Activated CD8-positive, alpha-beta T cell treated with anti-CD3 and anti-CD28 coated beads, Interleukin-2, amount 10 ng/mL, durations not matched to agents 7 days and 5 days (primary cell): ENCODE data around the gene CASTOR2. TPM values are rescaled to one million over a fixed set of nuclear protein-coding genes. Genes with fewer than 3 reads are reported as not detected.
"Not testable (repeated sequence)": the region's sequence is repeated elsewhere in the genome, so short reads cannot be mapped to it uniquely, and the experiment has no call there.

Experiments
- ATAC-seq: fragments of 150-1000 bp; cut with Tn5 transposase; one replicate; pipeline ENCODE4 v1.10.0; 2021; ENCODE audit warnings: moderate library complexity
- CTCF ChIA-PET: fragments of 350-600 bp; sonication (Branson Sonifier 250); formaldehyde crosslinking; loops from one replicate; lab custom pipeline; 2021; ENCODE audit warnings: antibody characterized with exemption; lab: Charles Lee
- POLR2A ChIA-PET: fragments of 350-600 bp; sonication (Branson Sonifier 250); formaldehyde crosslinking; loops from one replicate; lab custom pipeline; 2021; ENCODE audit warnings: antibody characterized with exemption; lab: Charles Lee
- DNase-seq: peaks from one replicate; pipeline ENCODE4 v3.0.0-alpha.2; 2020
- H3K27ac Mint-ChIP-seq: one replicate; pipeline ENCODE4 v1.8.0; 2021; ENCODE audit warnings: mild to moderate bottlenecking, mixed read lengths
- H3K27me3 Mint-ChIP-seq: one replicate; pipeline ENCODE4 v1.8.0; 2021; ENCODE audit warnings: low read depth, mixed read lengths
- H3K36me3 Mint-ChIP-seq: one replicate; pipeline ENCODE4 v1.8.0; 2021; ENCODE audit warnings: low read depth, mixed read lengths
- H3K4me1 Mint-ChIP-seq: one replicate; pipeline ENCODE4 v1.8.0; 2021; ENCODE audit warnings: low read depth, mixed read lengths
- H3K4me3 Mint-ChIP-seq: one replicate; pipeline ENCODE4 v1.8.0; 2021; ENCODE audit warnings: mild to moderate bottlenecking, mixed read lengths
- H3K9me3 Mint-ChIP-seq: one replicate; pipeline ENCODE4 v1.8.0; 2022; ENCODE audit warnings: mixed read lengths; ENCODE audit not compliant: insufficient read depth
- total RNA-seq, 2 experiments: library from RNA; stranded (reverse); gene quantifications; one replicate each; pipeline ENCODE4 v1.2.3, GENCODE V29; 2021

The CASTOR2 gene
- total RNA-seq, 2 experiments from 2014 or later = 3.3 to 4.4 TPM

- H3K27ac Mint-ChIP-seq = no peak overlapping the region
- peaks cover 53% of the 10 kb centered on the region for H3K36me3 Mint-ChIP-seq
- POLR2A ChIA-PET = no interaction called here
- no peak overlapping the region for H3K4me3 Mint-ChIP-seq
- no peaks in the 10 kb centered on the region for H3K27me3 Mint-ChIP-seq
- CTCF ChIA-PET = interaction anchor here (1.5 kb wide), 1 partner anchor 8 kb away, joined by 3 read pairs; the partner anchor contains the start of gene RCC1L
- H3K9me3 Mint-ChIP-seq = no peaks in the 10 kb centered on the region
- DNase-seq (no peak), ATAC-seq (no peak)
- H3K4me1 Mint-ChIP-seq = no peaks in the 10 kb centered on the region
These were observed 100.3 kb downstream of the CASTOR2 start for GRCh38 chr7:75064801-75065200.

- Mint-ChIP-seq H3K4me3 (no peak overlapping the region), H3K36me3 (peaks cover 49% of the 10 kb centered on the region), H3K9me3 (no peaks in the 10 kb centered on the region), H3K27ac (no peak overlapping the region), H3K27me3 (no peaks in the 10 kb centered on the region), H3K4me1 (peaks cover under 1% of the 10 kb centered on the region)
- ATAC-seq (no peak), DNase-seq (no peak)
- ChIA-PET POLR2A (no interaction called here), CTCF (no interaction called here)
These were observed 102.0 kb downstream of the CASTOR2 start for GRCh38 chr7:75066521-75066920.

- peak overlapping the region; percentile 97 for H3K27ac Mint-ChIP-seq
- H3K27me3 Mint-ChIP-seq = no peaks in the 10 kb centered on the region
- peaks cover 14% of the 10 kb centered on the region for H3K4me1 Mint-ChIP-seq
- H3K4me3 Mint-ChIP-seq = peak overlapping the region; percentile 97
- CTCF ChIA-PET = interaction anchor here (0.9 kb wide), 1 partner anchor 9 kb away, joined by 3 read pairs; no protein-coding TSS in a partner anchor
- H3K36me3 Mint-ChIP-seq = peaks cover 19% of the 10 kb centered on the region
- no peaks in the 10 kb centered on the region for H3K9me3 Mint-ChIP-seq
- no peak for ATAC-seq
- POLR2A ChIA-PET = interaction anchor here (0.6 kb wide), 2 partner anchors 688 to 1739 kb away, joined by 3 read pairs; no protein-coding TSS in a partner anchor
- DNase-seq = no peak
These were observed 108.4 kb downstream of the CASTOR2 start for GRCh38 chr7:75072981-75073283.

- DNase-seq, H3K27me3 Mint-ChIP-seq, ATAC-seq, CTCF ChIA-PET, POLR2A ChIA-PET, H3K9me3 Mint-ChIP-seq: not testable (repeated sequence)
- peaks cover 16% of the 10 kb centered on the region for H3K36me3 Mint-ChIP-seq
- H3K4me3 Mint-ChIP-seq = peak overlapping the region; percentile 97
- peaks cover 14% of the 10 kb centered on the region for H3K4me1 Mint-ChIP-seq
- peak overlapping the region; percentile 91 for H3K27ac Mint-ChIP-seq
These were observed 109.7 kb downstream of the CASTOR2 start for GRCh38 chr7:75074262-75074641.

Other genes with a start within 250 kb of the CASTOR2 start
- 1 to 10 TPM; 3.0 to 3.1 TPM for gene NCF1, start 190.7 kb upstream of the CASTOR2 start, total RNA-seq
- 10 to 100 TPM in 1 of 2 experiments, 1 to 10 TPM in 1; 8.3 to 10.8 TPM for gene GTF2IRD2, start 113.1 kb upstream of the CASTOR2 start, total RNA-seq
- gene RCC1L, start 109.1 kb downstream of the CASTOR2 start, total RNA-seq = 10 to 100 TPM; 40.8 to 42.9 TPM
- gene GTF2IRD2B, start 127.9 kb downstream of the CASTOR2 start, total RNA-seq = 10 to 100 TPM; 24.6 to 25.6 TPM